Left colon (tissue), 2 donors: Measurements from ENCODE around the gene UBQLN4. TPM values are rescaled to one million over a fixed set of nuclear protein-coding genes. Genes with fewer than 3 reads are reported as not detected.

Experiments used
- ATAC-seq: fragments of 200-7000 bp; cut with Tn5 transposase; one replicate; pipeline ENCODE4 v1.9.1; 2020; ENCODE audit warnings: mild to moderate bottlenecking, moderate library complexity
- DNase-seq, 2 donors: peaks; one replicate each; pipeline ENCODE4 v3.0.0-alpha.2; 2020
- intact Hi-C, 2 donors: fragments of 100-400 bp; cut with DNase I in 1 of 2; cut with micrococcal nuclease in 1 of 2; formaldehyde crosslinking; loops; one replicate each; pipeline versions ENCODE4 v1.11.2 to v1.14.0; 2022; cut with DNase I, micrococcal nuclease
- long read RNA-seq: library from polyadenylated mRNA; unstranded; transcript quantifications from one replicate; pipeline ENCODE4 v2.0.0, GENCODE V29; 2021
- total RNA-seq, 2 donors: library from RNA; stranded (reverse); fragmentation: NEBNext Ultra II Directional; extraction: Animal tissue kit (Norgen Biotek cat#: 25700); gene quantifications; one replicate each; pipeline ENCODE4 v1.2.1, GENCODE V29; 2021
- donor health status: DM: no; HTN: no; CAD: no.
- donor health status: DM: yes; HTN: yes; CAD: no.

The UBQLN4 gene
- total RNA-seq = 10 to 100 TPM; 21.7 to 26.7 TPM
- long read RNA-seq, partial matches to known transcripts = 9 of 9 reads
- long read RNA-seq, other reads (novel, unspliced or antisense) = 0 of 9 reads

- DNase-seq (peak; percentile 86 to 92), ATAC-seq (peak; percentile 78)
- intact Hi-C loops = no loop called here
Measured at GRCh38 chr1:156053768-156054499, at the start of gene UBQLN4. UBQLN4 (minus strand) TSS chr1:156053798; CDS start chr1:156053701, 97 bp downstream.

- intact Hi-C loops = no loop called here
- ATAC-seq (peak; percentile 12), DNase-seq (no peak)
Measured at GRCh38 chr1:156102633-156103511, 49.3 kb upstream of the UBQLN4 start.

GRCh38 chr1:156101880-156102279 is 48.3 kb upstream of the UBQLN4 start:
- intact Hi-C loops = no loop called here
- DNase-seq (no peak), ATAC-seq (no peak)

GRCh38 chr1:156100205-156100995 is 46.8 kb upstream of the UBQLN4 start:
- no peak for DNase-seq
- intact Hi-C loops = no loop called here
- ATAC-seq = peak; percentile 60

- intact Hi-C loops = no loop called here
- DNase-seq = no peak
Measured at GRCh38 chr1:156099282-156099681, 45.7 kb upstream of the UBQLN4 start.

GRCh38 chr1:156098784-156099183 is 45.2 kb upstream of the UBQLN4 start:
- intact Hi-C loops = no loop called here
- DNase-seq = no peak
- ATAC-seq = no peak

More at GRCh38 chr1:156099282-156099681, 45.7 kb upstream of the UBQLN4 start:
- no peak for ATAC-seq

- no peak for DNase-seq
- ATAC-seq = no peak
- intact Hi-C loops = loop anchor here (2.0 kb wide), 2 partner anchors 31 to 33 kb away; no protein-coding TSS in a partner anchor
Measured at GRCh38 chr1:156097499-156098178, 44.0 kb upstream of the UBQLN4 start.

- ATAC-seq (peak; percentile 76), DNase-seq (peak; percentile 87 to 93)
- intact Hi-C loops = loop anchor here (2.0 kb wide), 2 partner anchors 32 to 34 kb away; no protein-coding TSS in a partner anchor
Measured at GRCh38 chr1:156096640-156097391, 43.2 kb upstream of the UBQLN4 start.

- intact Hi-C loops = loop anchor here (2.0 kb wide), 2 partner anchors 33 to 35 kb away; no protein-coding TSS in a partner anchor
- DNase-seq (no peak), ATAC-seq (no peak)
Measured at GRCh38 chr1:156095906-156096508, 42.4 kb upstream of the UBQLN4 start.

GRCh38 chr1:156091610-156092009 is 38.0 kb upstream of the UBQLN4 start:
- no peak for ATAC-seq
- intact Hi-C loops = loop anchor here in 1 of 2 donors (5.0 kb wide), 1 partner anchor 136 kb away; no protein-coding TSS in a partner anchor
- no peak for DNase-seq

- peak; percentile 82 to 93 for DNase-seq
- peak; percentile 82 for ATAC-seq
- intact Hi-C loops = loop anchor here in 1 of 2 donors (5.0 kb wide), 1 partner anchor 136 kb away; no protein-coding TSS in a partner anchor
Measured at GRCh38 chr1:156090840-156091188, 37.2 kb upstream of the UBQLN4 start.

- DNase-seq (no peak), ATAC-seq (no peak)
- intact Hi-C loops = loop anchor here in 1 of 2 donors (5.0 kb wide), 1 partner anchor 137 kb away; no protein-coding TSS in a partner anchor
Measured at GRCh38 chr1:156090138-156090839, 36.7 kb upstream of the UBQLN4 start.

- no peak for ATAC-seq
- intact Hi-C loops = loop anchor here (2.0 to 5.0 kb wide), 2 partner anchors 135 to 138 kb away; no protein-coding TSS in a partner anchor
Measured at GRCh38 chr1:156089704-156090103, 36.1 kb upstream of the UBQLN4 start.

GRCh38 chr1:156086256-156086662 is 32.7 kb upstream of the UBQLN4 start:
- intact Hi-C loops = no loop called here
- DNase-seq (no peak), ATAC-seq (no peak)

More at GRCh38 chr1:156089704-156090103, 36.1 kb upstream of the UBQLN4 start:
- no peak for DNase-seq

- intact Hi-C loops = no loop called here
- no peak for ATAC-seq
- DNase-seq = no peak
Measured at GRCh38 chr1:156083800-156084790, 30.5 kb upstream of the UBQLN4 start.
